GM15510 (cell line): ENCODE data around the gene ZNF587B.

Source experiments
- POLR2A ChIP-seq: IDR thresholded peaks from 3 replicates; pipeline ENCODE4 v1.6.1; 2011; ENCODE audit warnings: borderline replicate concordance; ENCODE audit not compliant: insufficient read length; ENCODE audit errors: extremely low read depth

Gene ZNF587B

GRCh38 chr19:57888560-57889231 is 58.6 kb downstream of the ZNF587B start, which contains the start of gene ZNF814:
ZNF814 (minus strand) TSS chr19:57889037; CDS start chr19:57888802, 235 bp downstream.
- peak; percentile 53 for TF ChIP-seq POLR2A
